GM18870 (cell line): ENCODE data around the gene MT1HL1.
A peak's percentile ranks its signal among the peaks of the same experiment; 100 is the strongest.
"Not testable (repeated sequence)": the region's sequence is repeated elsewhere in the genome, so short reads cannot be mapped to it uniquely, and the experiment has no call there.

Source experiments
- ATAC-seq: cut with Tn5 transposase; IDR thresholded peaks from one replicate; pipeline ENCODE4 v1.9.1; 2021; ENCODE audit warnings: moderate library complexity; ENCODE audit not compliant: unreplicated experiment

The MT1HL1 gene

GRCh38 chr1:237018896-237019295 is 14.7 kb upstream of the MT1HL1 start:
- ATAC-seq, result no peak

GRCh38 chr1:237016626-237017025 is 12.4 kb upstream of the MT1HL1 start:
- no peak for ATAC-seq

- ATAC-seq, result no peak
Observed at GRCh38 chr1:237013608-237014007, 9.4 kb upstream of the MT1HL1 start.

- no peak for ATAC-seq
Observed at GRCh38 chr1:237012788-237013383, 8.6 kb upstream of the MT1HL1 start.

GRCh38 chr1:237012361-237012760 is 8.1 kb upstream of the MT1HL1 start:
- no peak for ATAC-seq

GRCh38 chr1:237011432-237011831 is 7.2 kb upstream of the MT1HL1 start:
- no peak for ATAC-seq

GRCh38 chr1:237009611-237010010 is 5.4 kb upstream of the MT1HL1 start:
- ATAC-seq, result no peak

- ATAC-seq, result no peak
Observed at GRCh38 chr1:237007147-237007881, 3.1 kb upstream of the MT1HL1 start.

- ATAC-seq, result no peak
Observed at GRCh38 chr1:237005674-237006073, 1.4 kb upstream of the MT1HL1 start.

- ATAC-seq, result no peak
Observed at GRCh38 chr1:237003516-237003915, 725 bp downstream of the MT1HL1 start.

GRCh38 chr1:237000191-237000590 is 4.0 kb downstream of the MT1HL1 start:
- ATAC-seq, result no peak

- ATAC-seq, result no peak
Observed at GRCh38 chr1:236998546-236998945, 5.7 kb downstream of the MT1HL1 start.

- ATAC-seq, result no peak
Observed at GRCh38 chr1:236997882-236998281, 6.4 kb downstream of the MT1HL1 start.

GRCh38 chr1:236997361-236997760 is 6.9 kb downstream of the MT1HL1 start:
- ATAC-seq, result no peak

- ATAC-seq, result no peak
Observed at GRCh38 chr1:236994450-236994849, 9.8 kb downstream of the MT1HL1 start.

GRCh38 chr1:236992449-236992848 is 11.8 kb downstream of the MT1HL1 start:
- ATAC-seq, result no peak

GRCh38 chr1:236990052-236990445 is 14.2 kb downstream of the MT1HL1 start:
- peak; percentile 69 for ATAC-seq

- ATAC-seq, result no peak
Observed at GRCh38 chr1:236989290-236990051, 14.8 kb downstream of the MT1HL1 start.

- no peak for ATAC-seq
Observed at GRCh38 chr1:236983818-236984217, 20.4 kb downstream of the MT1HL1 start.

- no peak for ATAC-seq
Observed at GRCh38 chr1:236982380-236982779, 21.9 kb downstream of the MT1HL1 start.

GRCh38 chr1:236981431-236981830 is 22.8 kb downstream of the MT1HL1 start:
- ATAC-seq, result not testable (repeated sequence)

- ATAC-seq, result no peak
Observed at GRCh38 chr1:236980673-236981072, 23.6 kb downstream of the MT1HL1 start.
